MM.1S (cell line): ENCODE results near the gene RNF14.
"Not testable (repeated sequence)": the region's sequence is repeated elsewhere in the genome, so short reads cannot be mapped to it uniquely, and the experiment has no call there.

Experiments used
- DNase-seq: peaks from one replicate; pipeline ENCODE4 v3.0.0-alpha.2; 2015
- H2AFZ ChIP-seq: fragments of 300-600 bp; sonication (generic); 2 replicates; pipeline ENCODE4 v1.6.0; 2016; ENCODE audit warnings: antibody characterized with exemption, low read length
- H3F3A ChIP-seq: fragments of 300-600 bp; sonication (generic); 2 replicates; pipeline ENCODE4 v1.6.1; 2016; ENCODE audit warnings: mild to moderate bottlenecking, antibody characterized with exemption, low read length, moderate library complexity, mixed read lengths; ENCODE audit not compliant: insufficient read depth
- H3K27ac ChIP-seq: fragments of 300-600 bp; sonication (generic); 2 replicates; pipeline ENCODE4 v1.5.1; 2016; ENCODE audit warnings: mild to moderate bottlenecking, low read length
- H3K27me3 ChIP-seq: fragments of 300-600 bp; sonication (generic); replicated peaks from 2 replicates; pipeline ENCODE4 v1.6.0; 2016; ENCODE audit warnings: low read length; ENCODE audit not compliant: insufficient read depth
- H3K36me3 ChIP-seq: fragments of 300-600 bp; sonication (generic); replicated peaks from 2 replicates; pipeline ENCODE4 v1.6.1; 2016; ENCODE audit warnings: mild to moderate bottlenecking, low read length, mixed read lengths; ENCODE audit not compliant: insufficient read depth
- H3K4me1 ChIP-seq: fragments of 300-600 bp; sonication (generic); 2 replicates; pipeline ENCODE4 v1.6.1; 2016; ENCODE audit warnings: low read length, mixed read lengths
- H3K4me2 ChIP-seq: fragments of 300-600 bp; sonication (generic); 2 replicates; pipeline ENCODE4 v1.6.0; 2016; ENCODE audit warnings: low read depth, low read length
- H3K4me3 ChIP-seq: fragments of 300-600 bp; sonication (generic); 2 replicates; pipeline ENCODE4 v1.5.1; 2016; ENCODE audit warnings: low read length, mixed read lengths
- H3K79me2 ChIP-seq: fragments of 300-600 bp; sonication (generic); 2 replicates; pipeline ENCODE4 v1.6.1; 2016; ENCODE audit warnings: mixed run types, low read length, mixed read lengths
- H3K9ac ChIP-seq: fragments of 300-600 bp; sonication (generic); 2 replicates; pipeline ENCODE4 v1.6.1; 2016; ENCODE audit warnings: low read length, mixed read lengths
- H3K9me2 ChIP-seq: fragments of 300-600 bp; sonication (generic); replicated peaks from 2 replicates; pipeline ENCODE4 v1.6.1; 2016; ENCODE audit warnings: mild to moderate bottlenecking, low read length, mixed read lengths; ENCODE audit not compliant: insufficient read depth
- H3K9me3 ChIP-seq: fragments of 300-600 bp; sonication (generic); replicated peaks from 2 replicates; pipeline ENCODE4 v1.6.1; 2016; ENCODE audit warnings: mild to moderate bottlenecking, low read length, mixed read lengths; ENCODE audit not compliant: insufficient read depth
- H4K20me1 ChIP-seq: fragments of 300-600 bp; sonication (generic); 2 replicates; pipeline ENCODE4 v1.6.1; 2016; ENCODE audit warnings: mild to moderate bottlenecking, low read length, moderate library complexity, mixed read lengths; ENCODE audit not compliant: insufficient read depth
- CTCF ChIP-seq: fragments of 300-600 bp; sonication (generic); IDR thresholded peaks from 2 replicates; pipeline ENCODE4 v1.5.1; 2016; ENCODE audit warnings: antibody characterized with exemption, low read length, mixed read lengths
- EZH2 ChIP-seq: fragments of 300-600 bp; sonication (generic); optimal IDR thresholded peaks from 2 replicates; pipeline ENCODE3; 2017; ENCODE audit warnings: low read depth, mild to moderate bottlenecking, antibody characterized with exemption, low read length, mixed read lengths
- EZH2phosphoT487 ChIP-seq: fragments of 300-600 bp; sonication (generic); IDR thresholded peaks from 2 replicates; pipeline ENCODE4 v1.6.1; 2018; ENCODE audit warnings: antibody characterized with exemption, low read length

RNF14 gene

DNA sequence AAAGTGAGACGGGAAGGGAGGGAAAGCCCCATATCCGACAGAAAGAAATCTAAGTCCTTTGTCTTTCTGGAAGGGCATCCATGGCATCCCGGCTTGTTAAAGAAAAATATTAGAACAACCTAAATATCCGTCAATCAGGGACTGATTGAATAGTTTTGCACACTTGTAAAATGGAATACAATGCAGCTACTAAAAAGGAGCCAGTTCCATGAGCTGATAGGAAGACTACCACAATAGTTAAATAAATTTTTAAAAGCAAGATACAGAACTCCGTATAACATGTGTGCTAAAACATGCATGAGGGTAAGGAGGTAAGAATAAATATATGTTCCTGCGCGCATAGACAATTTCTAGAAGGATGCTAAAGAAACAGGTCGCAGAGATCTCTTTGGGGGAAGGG lies 56.7 kb downstream of the RNF14 start:
- no peak overlapping the region; the same call in 1 of the 2 replicates for H3K9ac ChIP-seq

DNA sequence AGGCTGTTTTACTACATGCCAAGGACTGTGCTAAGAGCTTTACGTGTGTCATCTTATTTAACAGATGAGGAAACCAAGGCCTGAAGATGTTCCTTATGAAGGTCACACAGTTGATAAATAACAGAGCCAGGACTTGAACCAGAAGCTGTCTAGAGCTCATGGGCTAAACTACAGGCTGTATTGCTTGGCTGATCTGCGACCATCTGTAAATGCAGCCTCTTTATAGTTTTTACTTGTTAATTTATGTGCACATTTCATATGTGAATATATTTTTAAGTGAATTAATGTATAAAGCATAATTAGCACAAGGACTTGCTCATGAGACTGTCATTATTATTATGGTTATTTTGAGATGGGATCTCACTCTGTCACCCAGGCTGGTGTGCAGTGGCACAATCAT lies 63.2 kb downstream of the RNF14 start:
- H3K9ac ChIP-seq, result no peak overlapping the region
- no peaks in the 10 kb centered on the region for H3F3A ChIP-seq
- H3K27ac ChIP-seq, result no peak overlapping the region
- no peak overlapping the region for H3K4me2 ChIP-seq
- no peaks in the 10 kb centered on the region for H3K27me3 ChIP-seq
- H3K4me1 ChIP-seq, result no peaks in the 10 kb centered on the region
- no peaks in the 10 kb centered on the region for H3K9me3 ChIP-seq
- H3K4me3 ChIP-seq, result no peak overlapping the region
- no peak for DNase-seq
- TF ChIP-seq EZH2phosphoT487 (no peak), EZH2 (no peak), CTCF (no peak)
- no peaks in the 10 kb centered on the region for H3K36me3 ChIP-seq
- H2AFZ ChIP-seq, result no peak overlapping the region
- H3K9me2 ChIP-seq, result no peaks in the 10 kb centered on the region
- H3K79me2 ChIP-seq, result no peaks in the 10 kb centered on the region
- H4K20me1 ChIP-seq, result no peaks in the 10 kb centered on the region

More for the DNA sequence above, 56.7 kb downstream of the RNF14 start:
- no peak for DNase-seq
- H2AFZ ChIP-seq, result peak overlapping the region; percentile 80
- H3K9me2 ChIP-seq, result no peaks in the 10 kb centered on the region
- H3K27ac ChIP-seq, result no peak overlapping the region
- H3K4me2 ChIP-seq, result peak overlapping the region; percentile 65
- H3F3A ChIP-seq, result peaks cover 19% of the 10 kb centered on the region
- no peaks in the 10 kb centered on the region for H3K36me3 ChIP-seq
- no peaks in the 10 kb centered on the region for H3K79me2 ChIP-seq
- peaks cover 15% of the 10 kb centered on the region for H3K4me1 ChIP-seq
- H4K20me1 ChIP-seq, result no peaks in the 10 kb centered on the region
- H3K4me3 ChIP-seq, result peak overlapping the region; percentile 55; the same call in 1 of the 2 replicates
- no peak for TF ChIP-seq CTCF
- no peak for TF ChIP-seq EZH2
- no peaks in the 10 kb centered on the region for H3K9me3 ChIP-seq
- H3K27me3 ChIP-seq, result no peaks in the 10 kb centered on the region

- no peaks in the 10 kb centered on the region for H3K4me1 ChIP-seq
- DNase-seq, result no peak
- no peaks in the 10 kb centered on the region for H3K9me3 ChIP-seq
- no peaks in the 10 kb centered on the region for H3K79me2 ChIP-seq
- H3K9ac ChIP-seq, result no peak overlapping the region
- H3K27ac ChIP-seq, result no peak overlapping the region
- no peaks in the 10 kb centered on the region for H3K27me3 ChIP-seq
- no peak overlapping the region for H3K4me3 ChIP-seq
- no peaks in the 10 kb centered on the region for H4K20me1 ChIP-seq
- TF ChIP-seq EZH2 (no peak), CTCF (no peak), EZH2phosphoT487 (no peak)
- no peak overlapping the region for H2AFZ ChIP-seq
- no peaks in the 10 kb centered on the region for H3K9me2 ChIP-seq
- H3F3A ChIP-seq, result no peaks in the 10 kb centered on the region
- no peak overlapping the region for H3K4me2 ChIP-seq
- H3K36me3 ChIP-seq, result no peaks in the 10 kb centered on the region
These were observed 64.1 kb downstream of the RNF14 start for GRCh38 chr5:142032747-142033631.

- H3K9me2 ChIP-seq, H3K4me3 ChIP-seq, H3K9ac ChIP-seq, H3K36me3 ChIP-seq, H2AFZ ChIP-seq, H3K4me2 ChIP-seq, DNase-seq, H3K27me3 ChIP-seq, H3K4me1 ChIP-seq, H3K9me3 ChIP-seq, H3K27ac ChIP-seq, H3K79me2 ChIP-seq, H3F3A ChIP-seq, H4K20me1 ChIP-seq: not testable (repeated sequence)
These were observed 65.0 kb downstream of the RNF14 start for GRCh38 chr5:142033632-142034567.
